Upper lobe of left lung (tissue), 4 donors: ENCODE measurements around the gene MBNL2.

Experiments
- CTCF ChIP-seq, 6 experiments: fragments of 450-650 bp in 4 of 6; fragments of 200-600 bp in 2 of 6; sonication (generic) in 2 of 6; IDR thresholded peaks; one replicate each; pipeline ENCODE4 v1.5.1; 2016 to 2019; ENCODE audit warnings: antibody characterized with exemption in 6 of 6
- EP300 ChIP-seq, 4 donors: sonication (generic); formaldehyde crosslinking; IDR thresholded peaks; one replicate each; pipeline ENCODE4 v1.5.1; 2017; ENCODE audit warnings: antibody characterized with exemption in 4 of 4, control low read depth in 2 of 4
- POLR2A ChIP-seq, 4 donors: fragments of 450-650 bp; IDR thresholded peaks; one replicate each; pipeline ENCODE4 v1.5.1; 2016 to 2017; ENCODE audit warnings: antibody characterized with exemption in 4 of 4, mild to moderate bottlenecking in 2 of 4

- TF ChIP-seq POLR2A (IDR thresholded peaks at IDR 0.05): no peak
- no peak for TF ChIP-seq CTCF (IDR thresholded peaks at IDR 0.05)
- no peak for TF ChIP-seq EP300 (IDR thresholded peaks at IDR 0.05)
These were observed 46.6 kb downstream of the MBNL2 start for GRCh38 chr13:97268772-97269171.
